Stimulated activated CD4-positive, alpha-beta T cell treated with anti-CD3 and anti-CD28 coated beads, Interleukin-4, amount 100 ng/mL, for 24 hours (primary cell): ENCODE data around the gene BTF3.

Experiments
- DNase-seq: peaks from one replicate; pipeline ENCODE4 v3.0.0-alpha.2; 2020

BTF3 gene

GRCh38 chr5:73525606-73526203 is 27.5 kb downstream of the BTF3 start:
- no peak for DNase-seq

- no peak for DNase-seq
These were observed 30.0 kb downstream of the BTF3 start for GRCh38 chr5:73528248-73528647.

- no peak for DNase-seq
These were observed 30.8 kb downstream of the BTF3 start for GRCh38 chr5:73529081-73529480.

- no peak for DNase-seq
These were observed 33.1 kb downstream of the BTF3 start for GRCh38 chr5:73531356-73531755.

GRCh38 chr5:73532195-73532594 is 34.0 kb downstream of the BTF3 start:
- no peak for DNase-seq

- no peak for DNase-seq
These were observed 35.9 kb downstream of the BTF3 start for GRCh38 chr5:73534011-73534644.

GRCh38 chr5:73534971-73535370 is 36.7 kb downstream of the BTF3 start:
- DNase-seq = no peak

GRCh38 chr5:73539730-73540129 is 41.5 kb downstream of the BTF3 start:
- no peak for DNase-seq

- no peak for DNase-seq
These were observed 42.0 kb downstream of the BTF3 start for GRCh38 chr5:73540192-73540591.

GRCh38 chr5:73542020-73542419 is 43.8 kb downstream of the BTF3 start:
- no peak for DNase-seq

GRCh38 chr5:73544429-73545402 is 46.5 kb downstream of the BTF3 start:
- no peak for DNase-seq

GRCh38 chr5:73545403-73545779 is 47.1 kb downstream of the BTF3 start:
- no peak for DNase-seq

- no peak for DNase-seq
These were observed 51.8 kb downstream of the BTF3 start for GRCh38 chr5:73550016-73550415.

GRCh38 chr5:73552642-73553041 is 54.4 kb downstream of the BTF3 start:
- DNase-seq = no peak
